Esophagus squamous epithelium (tissue), 4 donors: ENCODE measurements around the gene AMH.

Source experiments
- POLR2A ChIP-seq, 4 donors: fragments of 450-650 bp; IDR thresholded peaks; one replicate each; pipeline ENCODE4 v1.6.1; 2017; ENCODE audit warnings: antibody characterized with exemption in 4 of 4, mild to moderate bottlenecking in 4 of 4, moderate library complexity in 3 of 4
- TF ChIP-seq, protein P1 (sequence below), 6 experiments: fragments of 450-650 bp in 4 of 6; fragments of 200-600 bp in 2 of 6; sonication (generic) in 2 of 6; IDR thresholded peaks; one replicate each; pipeline ENCODE4 v1.5.1; 2016 to 2019; ENCODE audit warnings: antibody characterized with exemption in 6 of 6, mild to moderate bottlenecking in 4 of 6, moderate library complexity in 4 of 6

DNA sequence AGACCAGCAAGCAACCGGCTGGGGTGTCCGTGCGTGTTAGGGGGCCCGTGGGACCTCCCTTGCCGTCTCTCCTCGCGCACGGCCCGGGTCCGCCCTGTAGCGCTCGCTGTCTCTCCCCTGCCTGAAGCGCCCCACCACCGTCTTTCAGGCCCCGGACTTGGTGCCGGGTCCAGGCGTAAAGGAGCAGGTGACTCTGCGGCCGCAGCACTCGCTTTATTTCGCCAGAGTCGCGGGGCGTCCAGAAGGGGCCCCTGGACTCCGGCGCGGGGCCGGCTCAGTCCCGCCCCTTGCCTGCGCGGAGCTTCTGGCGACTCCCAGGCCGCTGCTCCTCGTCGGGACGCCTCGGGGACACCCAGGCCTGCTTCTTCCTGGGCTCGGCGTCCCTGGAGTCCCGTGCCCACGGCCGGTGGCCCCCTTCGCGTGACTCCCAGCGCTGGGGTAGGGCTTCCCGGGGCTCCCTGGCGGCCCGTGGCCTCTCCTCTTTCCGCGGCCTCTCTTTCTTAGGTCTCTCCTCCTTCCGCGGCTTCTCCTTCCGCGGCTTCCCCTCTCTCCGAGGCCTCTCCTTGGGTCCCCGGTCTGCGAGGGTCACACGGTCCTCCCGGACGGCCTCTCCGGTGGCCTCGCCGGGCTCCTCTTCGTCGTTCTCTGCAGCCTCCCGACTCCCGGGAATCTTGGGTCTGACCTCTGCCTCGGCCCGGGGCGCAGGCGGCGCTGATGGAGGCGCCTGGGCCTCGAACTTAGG, 3.1 kb downstream of the AMH start:
- no peak for TF ChIP-seq POLR2A (IDR thresholded peaks at IDR 0.05)
- TF ChIP-seq, protein P1, sequence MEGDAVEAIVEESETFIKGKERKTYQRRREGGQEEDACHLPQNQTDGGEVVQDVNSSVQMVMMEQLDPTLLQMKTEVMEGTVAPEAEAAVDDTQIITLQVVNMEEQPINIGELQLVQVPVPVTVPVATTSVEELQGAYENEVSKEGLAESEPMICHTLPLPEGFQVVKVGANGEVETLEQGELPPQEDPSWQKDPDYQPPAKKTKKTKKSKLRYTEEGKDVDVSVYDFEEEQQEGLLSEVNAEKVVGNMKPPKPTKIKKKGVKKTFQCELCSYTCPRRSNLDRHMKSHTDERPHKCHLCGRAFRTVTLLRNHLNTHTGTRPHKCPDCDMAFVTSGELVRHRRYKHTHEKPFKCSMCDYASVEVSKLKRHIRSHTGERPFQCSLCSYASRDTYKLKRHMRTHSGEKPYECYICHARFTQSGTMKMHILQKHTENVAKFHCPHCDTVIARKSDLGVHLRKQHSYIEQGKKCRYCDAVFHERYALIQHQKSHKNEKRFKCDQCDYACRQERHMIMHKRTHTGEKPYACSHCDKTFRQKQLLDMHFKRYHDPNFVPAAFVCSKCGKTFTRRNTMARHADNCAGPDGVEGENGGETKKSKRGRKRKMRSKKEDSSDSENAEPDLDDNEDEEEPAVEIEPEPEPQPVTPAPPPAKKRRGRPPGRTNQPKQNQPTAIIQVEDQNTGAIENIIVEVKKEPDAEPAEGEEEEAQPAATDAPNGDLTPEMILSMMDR (IDR thresholded peaks at IDR 0.05): no peak
